GM18519 (cell line): ENCODE results near the gene TFF1.

Experiments
- ATAC-seq: cut with Tn5 transposase; IDR thresholded peaks from one replicate; pipeline ENCODE4 v1.9.1; 2021; ENCODE audit warnings: mild to moderate bottlenecking, moderate library complexity; ENCODE audit not compliant: unreplicated experiment, low FRiP score

The TFF1 gene

GRCh38 chr21:42367367-42368165 is 1.2 kb upstream of the TFF1 start:
- no peak for ATAC-seq

- no peak for ATAC-seq
These were observed 565 bp downstream of the TFF1 start for GRCh38 chr21:42365770-42366169.

GRCh38 chr21:42364304-42364865 is 1.9 kb downstream of the TFF1 start:
- ATAC-seq = no peak

GRCh38 chr21:42363312-42363711 is 3.0 kb downstream of the TFF1 start:
- ATAC-seq = no peak

GRCh38 chr21:42362700-42363099 is 3.6 kb downstream of the TFF1 start:
- no peak for ATAC-seq

GRCh38 chr21:42362198-42362597 is 4.1 kb downstream of the TFF1 start:
- ATAC-seq = no peak

- no peak for ATAC-seq
These were observed 5.0 kb downstream of the TFF1 start for GRCh38 chr21:42361286-42361685.

GRCh38 chr21:42360317-42360716 is 6.0 kb downstream of the TFF1 start:
- no peak for ATAC-seq

GRCh38 chr21:42358937-42359336 is 7.4 kb downstream of the TFF1 start:
- ATAC-seq = no peak

GRCh38 chr21:42358261-42358660 is 8.1 kb downstream of the TFF1 start:
- ATAC-seq = no peak

- ATAC-seq = no peak
These were observed 9.0 kb downstream of the TFF1 start for GRCh38 chr21:42357307-42357706.

GRCh38 chr21:42356650-42357049 is 9.7 kb downstream of the TFF1 start:
- no peak for ATAC-seq

GRCh38 chr21:42356046-42356445 is 10.3 kb downstream of the TFF1 start:
- no peak for ATAC-seq

GRCh38 chr21:42353623-42354022 is 12.7 kb downstream of the TFF1 start:
- no peak for ATAC-seq

GRCh38 chr21:42352441-42353095 is 13.8 kb downstream of the TFF1 start:
- no peak for ATAC-seq

- no peak for ATAC-seq
These were observed 14.5 kb downstream of the TFF1 start for GRCh38 chr21:42351626-42352440.

- ATAC-seq = no peak
These were observed 15.4 kb downstream of the TFF1 start, which contains the start of gene TFF2 for GRCh38 chr21:42350927-42351426. Gene TFF2, minus strand, starts transcription at chr21:42350994. Its CDS starts 37 bp downstream, at chr21:42350957.

- no peak for ATAC-seq
These were observed 15.9 kb downstream of the TFF1 start for GRCh38 chr21:42350318-42350910.

- ATAC-seq = no peak
These were observed 16.7 kb downstream of the TFF1 start for GRCh38 chr21:42349420-42350317.
